Subcutaneous adipose tissue (tissue), 4 donors: Measurements from ENCODE around the gene CALU. TPM values are rescaled to one million over a fixed set of nuclear protein-coding genes. Genes with fewer than 3 reads are reported as not detected.

Experiments used
- total RNA-seq, 4 donors: library from RNA; depleted of rRNA; stranded (reverse); fragments of >200 nt; gene quantifications; one replicate each; pipeline ENCODE4 v1.1.0, GENCODE V29; 2016
- TF ChIP-seq, protein P1 (sequence below): fragments of 450-650 bp; IDR thresholded peaks from one replicate; pipeline ENCODE4 v1.5.1; 2016; ENCODE audit warnings: low read depth, mild to moderate bottlenecking, control low read depth, antibody characterized with exemption, moderate library complexity

Gene CALU
- total RNA-seq, 4 donors from 2014 or later = 73.7 to 200 (median 143) TPM

DNA sequence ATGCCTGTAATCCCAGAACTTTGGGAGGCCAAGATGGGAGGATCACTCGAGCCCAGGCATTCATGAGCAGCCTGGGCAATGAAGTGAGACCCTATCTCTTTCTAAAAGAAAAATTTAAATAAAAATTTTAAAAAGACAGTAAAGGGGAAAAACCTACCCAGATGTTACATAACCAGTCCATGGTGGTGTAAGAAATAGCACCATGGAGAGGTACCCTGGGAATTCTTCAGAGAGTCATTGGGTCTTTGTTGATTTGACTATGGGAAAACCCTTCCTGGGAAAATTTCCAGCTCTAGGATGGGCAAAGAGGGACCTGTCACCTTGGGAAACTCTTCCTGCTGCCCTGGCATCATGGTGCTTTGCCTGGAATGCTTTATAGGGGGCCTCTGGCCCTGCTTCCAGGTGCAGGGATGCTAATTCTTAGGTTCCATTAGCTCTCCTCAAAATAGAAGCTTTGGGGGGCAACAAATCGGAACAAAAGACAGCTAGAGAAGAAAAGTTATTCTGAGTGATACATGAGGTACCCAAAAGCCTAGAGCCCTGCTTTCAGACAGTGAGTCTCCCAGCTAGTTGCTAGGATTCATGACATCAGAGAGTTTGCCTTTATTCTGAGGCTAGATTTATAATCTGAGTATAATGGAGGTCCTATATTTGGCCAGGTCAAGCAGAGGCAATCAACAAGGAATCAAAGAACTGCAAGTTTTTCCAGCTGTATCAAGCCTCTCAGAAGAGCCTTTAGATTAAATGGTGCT is 62.7 kb downstream of the CALU start:
- TF ChIP-seq, protein P1, sequence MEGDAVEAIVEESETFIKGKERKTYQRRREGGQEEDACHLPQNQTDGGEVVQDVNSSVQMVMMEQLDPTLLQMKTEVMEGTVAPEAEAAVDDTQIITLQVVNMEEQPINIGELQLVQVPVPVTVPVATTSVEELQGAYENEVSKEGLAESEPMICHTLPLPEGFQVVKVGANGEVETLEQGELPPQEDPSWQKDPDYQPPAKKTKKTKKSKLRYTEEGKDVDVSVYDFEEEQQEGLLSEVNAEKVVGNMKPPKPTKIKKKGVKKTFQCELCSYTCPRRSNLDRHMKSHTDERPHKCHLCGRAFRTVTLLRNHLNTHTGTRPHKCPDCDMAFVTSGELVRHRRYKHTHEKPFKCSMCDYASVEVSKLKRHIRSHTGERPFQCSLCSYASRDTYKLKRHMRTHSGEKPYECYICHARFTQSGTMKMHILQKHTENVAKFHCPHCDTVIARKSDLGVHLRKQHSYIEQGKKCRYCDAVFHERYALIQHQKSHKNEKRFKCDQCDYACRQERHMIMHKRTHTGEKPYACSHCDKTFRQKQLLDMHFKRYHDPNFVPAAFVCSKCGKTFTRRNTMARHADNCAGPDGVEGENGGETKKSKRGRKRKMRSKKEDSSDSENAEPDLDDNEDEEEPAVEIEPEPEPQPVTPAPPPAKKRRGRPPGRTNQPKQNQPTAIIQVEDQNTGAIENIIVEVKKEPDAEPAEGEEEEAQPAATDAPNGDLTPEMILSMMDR = no peak

DNA sequence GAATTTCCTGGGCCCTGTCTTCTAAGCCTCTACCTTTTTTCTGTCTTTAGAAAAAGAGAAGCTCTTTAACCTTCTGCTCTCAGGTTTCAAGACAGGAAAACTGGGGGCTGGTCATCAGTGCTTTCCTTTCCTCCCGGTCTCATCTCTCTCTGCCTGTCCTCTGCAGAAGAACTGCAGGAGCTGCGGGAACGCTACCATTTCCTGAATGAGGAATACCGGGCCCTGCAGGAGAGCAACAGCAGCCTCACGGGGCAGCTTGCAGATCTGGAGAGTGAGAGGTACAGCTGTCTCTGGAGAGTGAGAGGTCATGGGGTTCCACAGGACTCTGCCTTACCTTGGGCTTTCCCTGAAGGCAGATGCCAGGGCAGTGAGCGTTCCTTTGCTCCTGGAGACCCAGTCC is 65.3 kb downstream of the CALU start:
- TF ChIP-seq, protein P1 = no peak

DNA sequence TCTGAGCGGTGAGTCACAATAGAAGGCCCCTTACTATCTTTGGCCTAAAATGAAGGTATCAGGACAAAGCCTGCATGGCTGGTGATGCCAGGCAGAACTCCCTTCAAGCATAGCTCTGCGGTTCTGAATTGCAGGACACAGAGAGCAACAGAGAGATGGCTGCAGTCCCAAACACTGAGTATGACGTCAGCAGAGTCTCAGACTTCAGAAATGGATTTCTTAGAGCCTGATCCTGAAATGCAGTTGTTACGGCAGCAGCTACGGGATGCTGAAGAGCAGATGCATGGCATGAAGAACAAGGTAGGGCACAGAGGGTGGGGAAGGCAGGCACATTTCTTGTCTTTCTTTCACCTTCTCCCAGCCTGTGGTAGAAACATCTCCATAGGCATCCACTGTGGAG is 66.1 kb downstream of the CALU start:
- TF ChIP-seq, protein P1 = no peak

DNA sequence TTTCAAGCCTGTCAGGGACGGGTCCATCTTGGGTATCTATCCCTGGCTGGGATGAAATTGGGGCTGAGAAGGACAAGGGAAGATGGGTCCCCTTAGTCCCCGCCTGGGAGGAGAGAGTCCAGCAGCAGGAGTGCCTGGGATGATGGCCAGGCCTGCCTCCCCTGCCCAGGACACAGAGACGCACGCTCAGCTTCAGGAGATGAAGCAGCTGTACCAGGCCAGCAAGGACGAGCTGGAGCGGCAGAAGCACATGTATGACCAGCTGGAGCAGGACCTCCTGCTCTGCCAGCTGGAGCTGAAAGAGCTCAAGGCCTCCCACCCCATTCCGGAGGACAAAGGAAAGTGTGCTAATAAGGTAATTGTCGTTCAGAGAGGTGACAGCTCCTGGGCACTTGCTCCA is 68.0 kb downstream of the CALU start:
- TF ChIP-seq, protein P1 = no peak

DNA sequence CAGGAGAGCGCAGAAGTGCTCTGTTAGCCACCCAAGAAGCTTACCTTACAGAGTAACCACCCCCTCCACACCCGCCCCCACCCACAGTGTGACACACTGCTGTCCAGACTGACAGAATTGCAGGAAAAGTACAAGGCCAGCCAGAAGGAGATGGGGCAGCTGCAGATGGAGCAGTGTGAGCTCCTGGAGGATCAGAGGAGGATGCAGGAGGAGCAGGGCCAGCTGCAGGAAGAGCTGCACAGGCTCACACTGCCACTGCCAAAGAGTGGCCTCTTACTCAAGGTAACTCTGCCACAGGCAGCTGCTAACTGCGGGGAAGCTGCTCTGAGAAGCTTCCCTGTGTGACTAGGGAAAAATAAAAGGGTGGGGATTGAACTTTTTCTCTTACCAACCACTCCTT is 70.2 kb downstream of the CALU start:
- TF ChIP-seq, protein P1 = no peak

DNA sequence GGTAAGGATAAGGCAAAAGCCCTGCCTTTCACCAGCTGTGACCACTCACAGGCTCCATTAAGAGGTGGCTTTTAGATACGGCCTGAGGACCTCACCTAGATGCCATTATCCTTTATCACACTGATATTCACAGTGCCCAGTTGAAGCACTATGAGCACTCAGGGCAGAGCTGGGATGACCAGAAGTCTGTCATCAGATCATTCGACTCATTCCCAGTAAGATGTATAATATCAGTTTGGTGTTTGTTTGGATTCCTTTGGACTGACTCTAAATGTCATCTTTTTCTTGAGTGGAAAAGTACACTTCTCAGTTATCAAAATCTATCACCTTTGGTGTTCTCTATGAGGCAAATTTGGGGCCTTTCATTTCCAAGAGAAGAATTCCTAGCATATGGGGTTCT is 71.3 kb downstream of the CALU start:
- TF ChIP-seq, protein P1 = no peak

DNA sequence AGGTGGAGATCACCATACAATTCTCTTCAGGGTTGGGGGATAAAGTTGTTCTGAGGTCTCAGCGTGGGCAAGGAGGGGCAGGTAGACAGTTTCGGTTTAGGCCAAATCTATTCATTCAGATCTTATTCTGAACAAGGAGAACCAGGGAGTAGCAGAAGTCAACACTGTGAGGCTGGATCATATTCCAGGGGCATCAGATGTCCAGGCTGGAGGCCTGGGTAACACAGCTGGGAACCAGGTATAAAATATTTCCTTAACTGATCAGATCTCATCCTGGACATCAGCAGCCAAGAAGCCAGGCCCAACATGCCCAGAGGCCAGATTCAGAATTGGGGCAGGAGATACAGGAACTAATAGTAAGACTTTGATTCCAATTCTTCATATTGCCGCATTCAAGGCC is 71.8 kb downstream of the CALU start:
- TF ChIP-seq, protein P1 = no peak
